ENCODE results near the gene HDAC1. TPM values are rescaled to one million over a fixed set of nuclear protein-coding genes. Genes with fewer than 3 reads are reported as not detected.

The HDAC1 gene
- polyA plus RNA-seq, 10 donors = 27.5 to 50.3 (median 41.3) TPM

GRCh38 chr1:32365445-32365844 lies 73.6 kb downstream of the HDAC1 start:
- DNase-seq = no peak

DNA sequence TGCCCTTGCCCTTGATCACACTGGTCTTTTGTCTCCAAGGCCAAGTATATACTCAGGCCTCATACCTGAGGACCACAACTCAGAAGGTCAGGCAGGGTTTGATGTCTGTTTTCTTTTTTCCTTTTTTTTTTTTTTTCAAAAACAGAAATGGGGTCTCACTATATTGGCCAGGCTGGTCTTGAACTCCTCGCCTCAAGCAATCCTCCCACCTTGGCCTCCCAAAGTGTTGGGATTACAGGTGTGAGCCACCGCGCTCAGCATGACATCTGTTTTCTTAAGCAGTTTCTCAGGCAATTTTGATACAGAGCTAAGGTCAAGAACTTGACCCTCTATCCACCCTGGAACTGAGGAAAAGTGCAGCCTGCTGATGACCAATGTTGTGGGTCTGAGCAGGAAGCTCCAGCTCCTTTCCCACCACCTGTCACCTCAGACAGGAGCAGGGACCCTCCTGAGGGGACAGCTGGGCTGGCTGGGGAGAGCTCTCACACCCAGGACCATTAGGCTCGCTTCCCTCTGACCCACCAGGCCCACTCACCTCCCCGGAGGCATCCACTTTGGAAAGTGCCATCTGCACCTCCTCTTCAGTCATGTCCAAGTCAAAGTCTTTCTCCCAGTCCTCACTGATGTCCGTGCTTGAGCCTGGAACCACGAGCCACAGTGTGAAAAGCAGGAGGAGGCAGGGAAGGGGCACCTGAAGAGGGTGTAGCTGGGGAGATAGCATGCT lies 76.2 kb downstream of the HDAC1 start:
- DNase-seq = no peak

DNA sequence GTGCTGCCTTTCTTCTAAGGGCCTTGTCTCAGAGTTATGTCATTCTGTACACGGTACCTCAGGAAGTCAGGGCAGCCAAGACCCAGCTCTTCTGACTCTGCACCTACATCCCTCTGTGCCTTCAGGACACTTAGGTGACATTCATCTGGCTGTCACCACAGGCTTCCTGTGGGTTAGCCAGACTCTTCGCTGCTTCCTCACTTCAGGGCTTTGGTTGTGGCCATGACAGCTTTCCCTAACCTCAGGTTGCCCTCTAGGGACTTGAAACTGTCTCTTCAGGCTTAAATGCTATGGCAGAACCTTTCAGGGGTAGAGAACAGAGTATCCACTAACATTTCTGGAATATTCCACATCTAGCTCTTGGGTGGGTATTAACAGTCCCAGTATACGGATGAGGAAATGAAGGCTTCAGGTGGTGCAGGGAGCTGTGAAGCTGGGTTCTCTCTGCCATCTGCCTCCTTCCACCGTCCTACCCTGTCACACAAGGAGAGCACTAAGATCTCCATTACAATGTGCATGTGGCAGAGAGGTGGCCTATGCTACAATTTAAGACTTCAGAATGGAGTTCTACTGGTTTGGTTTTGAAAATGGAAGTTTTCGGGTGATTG lies 80.4 kb downstream of the HDAC1 start:
- no peak for DNase-seq

DNA sequence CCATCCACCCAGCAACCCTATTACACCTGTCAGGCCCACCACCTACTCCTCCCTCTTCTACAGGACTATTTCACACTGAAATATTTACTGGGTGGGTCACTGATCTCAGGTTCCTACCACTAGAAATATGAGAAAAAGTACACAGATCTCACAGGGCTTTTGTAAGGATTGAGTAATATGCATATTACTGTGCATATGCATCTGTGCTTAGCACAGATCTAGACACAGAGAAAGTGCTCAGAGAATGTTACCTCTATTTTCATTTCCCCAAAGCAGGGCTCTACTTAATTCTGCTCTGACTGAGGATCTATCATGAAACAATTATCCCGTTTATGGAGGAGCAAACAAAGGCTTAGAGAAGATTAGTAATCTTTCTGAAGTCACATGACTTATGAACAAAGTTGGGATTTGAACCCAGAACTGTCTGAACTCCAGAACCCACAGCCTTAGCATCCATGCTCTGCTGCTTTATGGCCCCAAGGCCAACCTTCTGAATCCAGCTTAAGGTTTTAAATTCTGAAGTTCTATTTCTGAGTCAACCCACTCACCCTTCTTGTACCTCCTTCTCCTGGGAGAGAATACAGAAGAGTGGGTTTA lies 82.2 kb downstream of the HDAC1 start:
- DNase-seq = no peak

- no peak for DNase-seq
These were observed 84.3 kb downstream of the HDAC1 start for GRCh38 chr1:32376199-32376598.

DNA sequence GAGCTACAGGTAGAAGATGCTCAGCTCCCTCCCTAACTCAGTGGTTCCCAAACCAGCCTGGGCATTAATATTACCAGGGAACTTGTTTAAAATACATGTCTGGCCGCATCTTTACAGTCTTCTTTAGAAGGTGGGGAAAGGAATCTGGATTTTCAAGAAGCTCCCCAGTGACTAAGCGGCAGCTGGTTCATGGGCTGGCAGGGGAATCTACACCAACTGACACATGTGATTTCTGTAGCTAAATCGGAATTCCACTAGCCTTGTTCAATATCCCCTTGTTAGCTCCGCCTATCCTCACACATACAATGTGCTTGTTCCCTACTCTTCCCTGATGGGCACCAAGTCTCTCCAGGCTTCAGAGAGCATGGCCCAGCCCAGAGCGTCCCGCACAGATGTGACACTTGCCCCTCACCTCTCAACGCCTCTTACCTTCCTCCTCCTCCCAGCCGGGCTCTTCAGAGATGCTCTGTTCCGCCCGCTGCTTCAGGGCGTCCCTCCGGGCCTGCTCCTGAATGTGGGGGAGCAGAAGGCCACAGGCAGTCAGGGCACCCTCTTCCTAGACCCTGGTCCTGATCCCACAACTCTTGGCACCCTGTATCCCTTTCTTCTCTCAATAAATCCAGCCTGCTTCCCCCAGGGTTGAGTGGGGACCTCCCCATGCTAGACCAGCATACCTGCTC lies 85.8 kb downstream of the HDAC1 start:
- no peak for DNase-seq

GRCh38 chr1:32380057-32380456 lies 88.2 kb downstream of the HDAC1 start:
- no peak for DNase-seq

Other genes with a start within 250 kb of the HDAC1 start
- gene TMEM39B, start 219.1 kb upstream of the HDAC1 start, polyA plus RNA-seq (ENCODE audit: insufficient read length in 10 of 10) = 10 to 100 TPM; 11.6 to 19.1 (median 13.2) TPM
- 10 to 100 TPM; 20.4 to 35.1 (median 25.1) TPM for gene KPNA6, start 184.0 kb upstream of the HDAC1 start, polyA plus RNA-seq (ENCODE audit: insufficient read length in 10 of 10)
- 10 to 100 TPM; 27.8 to 44.4 (median 33.7) TPM for gene TXLNA, start 112.4 kb upstream of the HDAC1 start, polyA plus RNA-seq (ENCODE audit: insufficient read length in 10 of 10)
- gene CCDC28B, start 91.5 kb upstream of the HDAC1 start, polyA plus RNA-seq (ENCODE audit: insufficient read length in 10 of 10) = 10 to 100 TPM; 28.8 to 60.1 (median 46.8) TPM
- 1 to 10 TPM; 2.0 to 4.9 (median 3.1) TPM for gene IQCC, start 86.4 kb upstream of the HDAC1 start, polyA plus RNA-seq (ENCODE audit: insufficient read length in 10 of 10)
- under 1 TPM; 0.19 to 0.94 (median 0.31) TPM for gene DCDC2B, start 83.0 kb upstream of the HDAC1 start, polyA plus RNA-seq (ENCODE audit: insufficient read length in 10 of 10)
- gene TMEM234, start 69.7 kb upstream of the HDAC1 start, polyA plus RNA-seq (ENCODE audit: insufficient read length in 10 of 10) = 10 to 100 TPM in 4 of 10 donors, 1 to 10 TPM in 6; 8.0 to 16.0 (median 9.1) TPM
- gene EIF3I, start 69.7 kb upstream of the HDAC1 start, polyA plus RNA-seq (ENCODE audit: insufficient read length in 10 of 10) = 100 to 1,000 TPM; 146 to 185 (median 164) TPM
- gene FAM167B, start 44.9 kb upstream of the HDAC1 start, polyA plus RNA-seq (ENCODE audit: insufficient read length in 10 of 10) = 1 to 10 TPM; 2.1 to 6.7 (median 3.9) TPM
- gene LCK, start 40.8 kb upstream of the HDAC1 start, polyA plus RNA-seq (ENCODE audit: insufficient read length in 10 of 10) = 10 to 100 TPM in 1 of 10 donors, 1 to 10 TPM in 2, under 1 TPM in 7; 0.26 to 14.1 (median 0.74) TPM
- 100 to 1,000 TPM; 129 to 217 (median 146) TPM for gene MARCKSL1, start 44.1 kb downstream of the HDAC1 start, polyA plus RNA-seq (ENCODE audit: insufficient read length in 10 of 10)
- 1 to 10 TPM; 1.7 to 8.1 (median 4.7) TPM for gene FAM229A, start 70.4 kb downstream of the HDAC1 start, polyA plus RNA-seq (ENCODE audit: insufficient read length in 10 of 10)
- 1 to 10 TPM in 6 of 10 donors, under 1 TPM in 4; 0.82 to 5.1 (median 1.8) TPM for gene TSSK3, start 70.5 kb downstream of the HDAC1 start, polyA plus RNA-seq (ENCODE audit: insufficient read length in 10 of 10)
- gene BSDC1, start 102.4 kb downstream of the HDAC1 start, polyA plus RNA-seq (ENCODE audit: insufficient read length in 10 of 10) = 10 to 100 TPM; 34.3 to 43.8 (median 40.0) TPM
- under 1 TPM; 0.07 to 0.22 (median 0.14) TPM for gene ZBTB8B, start 173.0 kb downstream of the HDAC1 start, polyA plus RNA-seq (ENCODE audit: insufficient read length in 10 of 10)
- 10 to 100 TPM in 5 of 10 donors, 1 to 10 TPM in 5; 8.4 to 11.9 (median 10.4) TPM for gene ZBTB8A, start 247.3 kb downstream of the HDAC1 start, polyA plus RNA-seq (ENCODE audit: insufficient read length in 10 of 10)